ENCODE data around the gene AJAP1.
"Not testable (repeated sequence)": the region's sequence is repeated elsewhere in the genome, so short reads cannot be mapped to it uniquely, and the experiment has no call there.

The AJAP1 gene

DNA sequence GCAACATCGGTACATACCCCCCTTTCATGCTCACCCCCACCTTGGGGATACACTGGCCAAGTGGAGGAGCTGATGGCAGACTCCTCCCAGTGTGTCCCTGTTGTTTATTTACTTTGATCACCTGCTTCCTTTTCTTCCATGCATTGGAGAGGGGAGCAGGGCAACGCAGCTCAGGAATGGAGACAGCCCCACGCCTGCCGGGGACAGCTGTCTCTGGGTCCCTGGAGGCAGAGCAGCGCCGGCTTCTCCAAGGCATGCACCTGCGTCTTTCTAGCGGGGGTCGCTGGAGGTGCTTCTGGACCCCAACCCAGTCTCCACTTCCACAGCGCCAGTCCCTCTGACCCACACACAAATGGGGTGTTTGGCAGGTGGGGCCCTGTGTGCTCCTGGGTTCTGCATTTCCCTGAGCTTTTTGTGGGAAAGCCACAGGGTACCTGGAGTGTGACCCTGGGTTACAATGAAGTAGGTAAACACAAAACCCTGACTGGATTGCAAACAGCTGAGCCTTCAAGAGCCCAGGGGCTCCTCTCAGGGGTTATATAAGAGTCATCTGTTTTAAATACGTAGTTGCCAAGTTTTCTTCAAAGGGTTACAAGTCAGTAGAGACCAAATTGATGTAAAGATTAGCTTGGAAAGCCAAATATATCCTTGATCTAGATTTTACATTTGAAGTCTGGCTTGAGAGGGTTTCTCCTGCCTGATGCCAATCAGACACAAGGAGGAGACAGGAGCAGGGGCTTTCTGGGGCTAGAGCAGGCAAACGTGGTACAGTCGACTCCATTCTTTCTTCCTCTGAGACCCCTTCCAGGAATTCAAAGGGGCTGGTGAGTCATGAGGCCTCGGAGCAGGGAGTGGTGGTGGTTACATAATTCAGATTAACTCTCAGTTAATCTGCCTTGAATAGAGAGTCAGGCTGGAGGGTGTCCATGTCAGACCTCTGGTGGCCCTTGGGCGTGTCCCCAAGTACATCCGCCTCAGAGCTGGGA lies 4.5 kb downstream of the AJAP1 start:
- DNase-seq, result no peak

GRCh38 chr1:4660917-4661594 lies 6.6 kb downstream of the AJAP1 start:
- peak; percentile 8 for DNase-seq

DNA sequence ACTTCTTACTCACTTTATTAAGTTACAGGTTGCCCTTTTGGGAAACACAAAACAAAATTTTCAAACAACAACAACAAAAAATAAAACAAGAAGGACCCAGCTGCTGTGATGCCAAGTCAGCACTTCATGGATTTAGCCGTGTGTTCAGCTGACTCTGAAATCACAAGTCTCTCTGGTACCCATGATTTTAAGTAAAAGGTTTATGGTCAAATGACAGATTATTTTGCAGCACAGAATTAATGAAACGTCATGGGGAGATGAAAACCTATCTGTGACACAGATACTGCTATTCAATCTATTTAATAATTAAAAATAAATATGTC lies 7.1 kb downstream of the AJAP1 start:
- DNase-seq, result no peak

DNA sequence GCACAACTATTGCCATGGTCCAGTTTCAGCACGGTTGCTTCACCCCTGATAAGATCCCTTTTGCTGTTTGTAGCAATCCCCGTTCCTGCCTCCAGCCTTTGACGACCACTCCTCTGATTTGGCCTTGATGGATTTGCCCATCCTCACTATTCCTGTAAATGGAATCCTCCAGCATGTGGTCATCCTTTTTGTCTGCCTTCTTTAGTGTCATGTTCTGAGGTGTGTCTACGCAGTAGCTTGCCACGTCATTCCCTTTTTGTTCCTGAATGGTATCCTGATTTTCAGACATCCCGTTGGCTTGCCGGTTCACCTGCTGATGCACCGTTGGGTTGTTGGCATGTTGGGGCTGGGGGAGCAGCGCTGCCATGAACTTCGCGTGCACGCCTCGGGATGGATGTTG lies 7.8 kb downstream of the AJAP1 start:
- no peak for DNase-seq

DNA sequence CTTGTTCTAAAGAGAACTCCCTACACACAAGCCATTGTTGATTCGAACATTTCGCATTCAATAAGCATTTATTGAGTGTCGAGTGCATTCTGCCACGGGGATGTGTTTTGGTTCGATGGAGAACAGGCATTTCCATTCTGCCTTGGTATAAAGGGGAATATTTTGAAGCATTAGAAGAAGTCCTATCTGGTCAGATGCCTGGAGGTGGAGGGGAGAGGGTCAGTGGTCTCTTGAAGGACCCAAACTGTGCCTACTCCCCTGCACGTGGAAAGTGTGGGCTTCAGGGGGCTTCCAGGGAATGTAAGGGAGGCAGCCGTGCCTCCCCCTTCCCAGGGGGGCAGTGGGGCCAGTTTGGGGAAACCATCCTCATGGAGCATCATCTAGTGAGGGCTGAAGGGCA lies 8.3 kb downstream of the AJAP1 start:
- DNase-seq, result no peak

DNA sequence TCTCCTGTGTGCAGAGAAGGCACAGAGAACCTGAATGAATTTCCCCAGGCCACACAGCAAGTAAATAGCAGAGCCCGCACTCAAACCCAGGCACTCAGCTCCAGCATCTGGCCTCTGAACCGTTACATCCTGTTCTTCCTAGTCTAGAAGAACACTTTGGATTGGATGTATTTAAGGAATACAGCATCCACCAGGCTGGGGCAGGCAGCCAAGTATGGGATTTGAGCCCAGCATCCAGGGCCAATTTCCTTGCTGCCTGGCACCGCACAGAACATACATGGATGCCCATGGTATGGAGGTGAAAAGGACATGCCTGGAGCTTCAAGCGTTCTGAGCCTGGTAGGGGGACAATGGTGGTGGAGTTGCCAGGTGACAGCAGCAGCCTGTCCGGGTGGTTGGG lies 9.7 kb downstream of the AJAP1 start:
- no peak for DNase-seq

DNA sequence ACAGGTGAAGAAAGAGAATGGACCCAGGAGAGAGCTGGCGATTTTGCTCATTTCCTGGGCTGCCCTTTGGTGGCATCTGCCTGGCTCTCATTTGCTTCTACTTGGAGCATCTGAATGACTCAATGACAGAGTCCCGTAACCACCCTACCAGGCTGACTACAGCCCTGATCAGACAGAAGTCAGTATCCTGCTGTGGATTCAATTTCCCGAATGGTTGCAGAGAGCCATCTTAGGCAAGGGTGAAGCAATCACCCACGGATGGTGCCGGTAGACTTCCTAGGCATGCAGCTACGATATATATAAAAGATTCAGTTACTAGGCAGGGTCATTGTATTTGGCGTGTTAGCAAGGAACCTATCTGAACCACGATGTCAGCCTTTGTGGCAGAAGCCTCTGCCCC lies 10.2 kb downstream of the AJAP1 start:
- no peak for DNase-seq

DNA sequence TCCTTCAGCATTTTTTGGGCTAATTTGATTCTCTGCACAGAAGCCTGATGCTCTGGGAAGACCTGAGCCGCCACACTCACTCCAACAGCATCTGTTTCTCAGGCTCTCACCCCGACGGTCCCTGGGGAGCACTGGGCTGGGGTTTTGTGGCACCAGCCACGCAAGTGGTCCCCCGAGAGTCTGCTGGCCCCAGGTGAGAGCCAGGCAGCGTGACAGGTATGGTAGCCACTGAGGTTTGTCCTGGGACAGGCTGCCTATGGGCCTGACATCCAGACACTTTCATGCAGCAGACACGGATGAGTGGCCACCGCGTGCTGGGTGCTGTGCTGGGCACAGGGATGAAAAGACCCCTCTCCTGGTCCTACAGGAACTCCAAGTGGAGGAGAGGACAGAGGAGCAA lies 11.0 kb downstream of the AJAP1 start:
- DNase-seq, result no peak

DNA sequence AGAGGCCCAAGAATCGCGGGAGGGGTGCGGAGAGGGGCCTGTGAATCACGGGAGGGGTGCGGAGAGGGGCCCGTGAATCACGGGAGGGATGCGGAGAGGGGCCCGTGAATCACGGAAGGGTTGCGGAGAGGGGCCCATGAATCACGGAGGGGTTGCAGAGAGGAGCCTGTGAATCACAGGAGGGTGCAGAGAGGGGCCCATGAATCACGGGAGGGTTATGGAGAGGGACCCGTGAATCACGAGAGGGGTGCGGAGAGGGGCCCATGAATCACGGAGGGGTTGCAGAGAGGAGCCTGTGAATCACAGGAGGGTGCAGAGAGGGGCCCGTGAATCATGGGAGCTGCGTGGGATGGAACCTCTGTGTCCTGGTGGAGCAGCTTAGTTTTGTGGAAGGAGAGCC lies 12.3 kb downstream of the AJAP1 start:
- not testable (repeated sequence) for DNase-seq

- no peak for DNase-seq
Observed at GRCh38 chr1:4668743-4669700, 14.6 kb downstream of the AJAP1 start.

DNA sequence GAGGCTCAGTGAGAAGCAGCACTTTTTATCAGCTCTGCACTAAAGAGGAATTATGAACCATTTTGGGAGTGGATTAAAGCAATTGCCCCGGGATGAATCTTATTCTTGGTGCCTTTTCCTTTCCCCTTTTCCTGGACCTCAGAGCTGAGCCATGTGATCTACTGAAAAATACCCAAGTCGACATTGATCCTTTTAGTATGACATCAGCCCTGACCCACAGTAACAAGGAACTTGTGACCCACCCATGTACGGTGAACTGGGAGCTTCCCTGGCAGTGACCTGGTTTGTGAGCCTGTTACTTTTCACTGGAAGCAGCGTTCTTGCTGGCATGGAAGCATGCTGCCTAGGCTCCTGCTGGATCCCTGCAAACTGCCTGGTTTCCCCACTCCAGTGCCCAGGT lies 15.9 kb downstream of the AJAP1 start:
- DNase-seq, result no peak

- DNase-seq, result no peak
Observed at GRCh38 chr1:4671828-4672227, 17.4 kb downstream of the AJAP1 start.

GRCh38 chr1:4673494-4673893 lies 19.1 kb downstream of the AJAP1 start:
- no peak for DNase-seq

GRCh38 chr1:4674117-4674516 lies 19.7 kb downstream of the AJAP1 start:
- no peak for DNase-seq

DNA sequence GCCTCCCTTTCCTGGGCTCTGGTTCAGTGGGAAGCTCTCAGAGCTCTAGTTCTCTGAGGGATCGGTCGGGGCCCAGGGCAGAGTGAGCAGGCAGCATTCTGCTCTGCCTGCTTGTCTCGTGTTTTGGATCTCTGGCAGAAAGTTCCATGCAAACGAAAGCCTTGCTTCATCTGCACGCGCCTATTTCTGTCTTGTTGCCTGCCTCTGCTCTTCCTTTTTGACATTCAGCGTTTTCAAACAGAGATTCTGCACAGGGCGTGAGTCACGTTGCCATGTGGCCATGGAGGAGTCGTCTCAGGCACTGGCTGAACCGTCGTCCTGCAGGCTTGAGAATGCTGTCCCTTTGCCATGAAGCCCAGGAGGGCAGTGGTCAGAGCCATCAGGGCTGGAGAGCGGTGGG lies 20.3 kb downstream of the AJAP1 start:
- DNase-seq, result no peak

- DNase-seq, result no peak
Observed at GRCh38 chr1:4675454-4676186, 21.2 kb downstream of the AJAP1 start.

- no peak for DNase-seq
Observed at GRCh38 chr1:4676253-4676652, 21.8 kb downstream of the AJAP1 start.

DNA sequence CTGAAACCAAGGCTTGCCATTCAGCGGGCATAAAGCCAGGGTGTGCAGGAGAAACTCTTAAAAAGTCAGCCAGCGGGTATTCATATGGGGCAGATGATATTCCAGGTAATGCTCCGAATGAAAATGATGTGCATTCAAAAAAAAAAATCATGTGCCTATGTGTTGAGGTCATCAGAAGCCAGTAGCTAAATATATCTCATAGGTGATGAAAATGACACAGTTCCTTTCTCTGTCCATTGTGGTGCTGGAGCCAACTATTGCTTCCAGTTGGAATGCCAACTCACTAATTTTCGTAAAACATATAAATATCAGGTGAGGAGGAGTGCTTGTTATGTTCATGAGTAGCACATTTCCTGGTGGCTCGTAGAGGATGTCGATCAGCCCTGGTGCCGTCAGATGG lies 23.2 kb downstream of the AJAP1 start:
- no peak for DNase-seq

DNA sequence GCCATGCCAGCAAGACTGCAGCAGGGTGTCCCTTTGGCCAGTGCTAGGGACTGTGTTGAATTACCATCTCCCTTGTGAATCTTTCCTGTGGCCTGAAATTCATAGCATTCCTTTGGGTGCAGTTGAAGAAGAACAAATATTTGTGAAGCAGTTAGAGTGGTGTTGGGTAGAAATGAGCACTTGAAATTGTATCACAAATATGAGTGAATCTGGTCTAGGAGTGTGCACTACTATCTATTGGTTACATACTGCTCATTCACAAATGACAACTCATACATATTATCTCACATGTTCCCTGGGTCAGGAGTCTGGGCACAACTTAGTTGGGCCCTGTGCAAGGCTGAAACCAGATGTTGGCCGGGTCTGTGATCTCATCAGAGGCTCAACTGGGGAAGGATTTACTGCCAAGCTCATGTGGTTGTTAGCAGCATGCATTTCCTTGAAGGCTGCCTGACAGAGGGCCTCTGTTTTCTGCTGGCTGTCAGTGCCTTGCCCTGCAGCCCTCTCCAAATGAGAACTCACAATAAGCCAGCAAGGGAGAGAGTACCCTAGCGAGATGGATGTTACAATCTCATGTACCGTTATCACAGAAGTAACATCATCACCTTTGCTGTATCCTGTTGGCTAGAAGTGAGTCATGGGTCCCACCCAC lies 23.8 kb downstream of the AJAP1 start:
- DNase-seq, result no peak

DNA sequence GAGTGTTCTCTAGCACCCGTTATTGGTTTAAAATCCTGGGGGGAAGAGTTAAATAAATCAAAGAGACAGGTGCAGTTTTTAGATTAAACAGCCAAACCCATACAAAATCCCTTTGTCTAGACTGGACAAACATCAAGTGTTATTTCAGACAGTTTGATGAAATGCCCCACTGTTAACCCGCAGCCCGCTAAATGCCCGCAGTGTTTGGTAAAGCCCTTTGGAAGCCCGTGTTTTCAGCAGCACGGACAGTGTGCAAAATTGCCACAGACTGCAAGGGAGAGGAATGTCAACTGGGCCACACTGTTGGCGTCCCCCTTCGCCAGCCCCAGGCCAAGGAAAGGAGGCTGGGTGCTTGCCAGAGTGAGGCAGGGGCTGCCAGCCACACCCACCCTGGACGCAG lies 26.6 kb downstream of the AJAP1 start:
- no peak for DNase-seq

GRCh38 chr1:4682607-4683220 lies 28.3 kb downstream of the AJAP1 start:
- DNase-seq, result no peak

- no peak for DNase-seq
Observed at GRCh38 chr1:4684136-4684535, 29.7 kb downstream of the AJAP1 start.
